ENCODE measurements around the gene SLC24A5. TPM values are rescaled to one million over a fixed set of nuclear protein-coding genes. Genes with fewer than 3 reads are reported as not detected.

The SLC24A5 gene
- total RNA-seq, 1 experiment from 2014 or later, result not detected

DNA sequence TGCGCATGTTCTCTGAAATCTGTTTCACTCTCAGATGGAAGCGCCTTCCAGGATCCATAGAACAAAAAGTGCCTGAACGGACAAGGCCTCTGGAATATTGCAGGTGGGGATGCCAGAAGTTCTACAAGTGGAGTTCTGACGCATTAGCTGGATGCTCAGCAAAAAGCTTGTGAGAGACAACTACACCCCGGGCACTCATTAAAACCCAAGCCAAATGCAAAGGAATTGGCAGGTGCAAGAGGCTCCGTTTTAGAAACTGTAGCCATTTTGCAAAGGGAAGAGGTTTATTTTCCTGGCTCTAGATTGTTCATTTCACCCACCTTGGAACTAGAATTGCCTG lies 35.2 kb upstream of the SLC24A5 start:
- Histone ChIP-seq H3K9me3 (ENCODE audit: control insufficient read depth, insufficient read depth, low read depth, low read length) (no peaks in the 10 kb centered on the region), H3K4me1 (ENCODE audit: control insufficient read depth, insufficient read depth, low read length) (no peaks in the 10 kb centered on the region), H3K36me3 (ENCODE audit: control insufficient read depth, insufficient read depth, low read length) (no peaks in the 10 kb centered on the region), H3K4me3 (ENCODE audit: low read depth in 2 of 2, low read length in 2 of 2) (no peak overlapping the region), H3K27ac (ENCODE audit: low read length) (no peak overlapping the region), H3K27me3 (ENCODE audit: control insufficient read depth, insufficient read depth, low read length) (no peaks in the 10 kb centered on the region)
- in situ Hi-C loops (cut with HindIII; ENCODE audit: low pct_unique_long_range_greater_than_20kb, low sequenced_read_pairs) (no loop called here), intact Hi-C loops (cut with micrococcal nuclease; ENCODE audit: unreplicated experiment) (no loop called here)
- DNase-seq (ENCODE audit: low read depth, low spot score) (no peak), ATAC-seq (no peak)
- POLR2A ChIA-PET, result interaction anchor here (0.7 kb wide), 1 partner anchor 21 kb away, joined by 4 read pairs; no protein-coding TSS in a partner anchor
- BruUV-seq (replicated peaks), result no TSS peak
- TF ChIP-seq SIN3A (IDR thresholded peaks at IDR 0.05; ENCODE audit: borderline replicate concordance, insufficient read depth, low read depth, low read length), result no peak
- TF ChIP-seq, protein P1, sequence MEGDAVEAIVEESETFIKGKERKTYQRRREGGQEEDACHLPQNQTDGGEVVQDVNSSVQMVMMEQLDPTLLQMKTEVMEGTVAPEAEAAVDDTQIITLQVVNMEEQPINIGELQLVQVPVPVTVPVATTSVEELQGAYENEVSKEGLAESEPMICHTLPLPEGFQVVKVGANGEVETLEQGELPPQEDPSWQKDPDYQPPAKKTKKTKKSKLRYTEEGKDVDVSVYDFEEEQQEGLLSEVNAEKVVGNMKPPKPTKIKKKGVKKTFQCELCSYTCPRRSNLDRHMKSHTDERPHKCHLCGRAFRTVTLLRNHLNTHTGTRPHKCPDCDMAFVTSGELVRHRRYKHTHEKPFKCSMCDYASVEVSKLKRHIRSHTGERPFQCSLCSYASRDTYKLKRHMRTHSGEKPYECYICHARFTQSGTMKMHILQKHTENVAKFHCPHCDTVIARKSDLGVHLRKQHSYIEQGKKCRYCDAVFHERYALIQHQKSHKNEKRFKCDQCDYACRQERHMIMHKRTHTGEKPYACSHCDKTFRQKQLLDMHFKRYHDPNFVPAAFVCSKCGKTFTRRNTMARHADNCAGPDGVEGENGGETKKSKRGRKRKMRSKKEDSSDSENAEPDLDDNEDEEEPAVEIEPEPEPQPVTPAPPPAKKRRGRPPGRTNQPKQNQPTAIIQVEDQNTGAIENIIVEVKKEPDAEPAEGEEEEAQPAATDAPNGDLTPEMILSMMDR (IDR thresholded peaks at IDR 0.05), result no peak
- TF ChIP-seq, protein P2, sequence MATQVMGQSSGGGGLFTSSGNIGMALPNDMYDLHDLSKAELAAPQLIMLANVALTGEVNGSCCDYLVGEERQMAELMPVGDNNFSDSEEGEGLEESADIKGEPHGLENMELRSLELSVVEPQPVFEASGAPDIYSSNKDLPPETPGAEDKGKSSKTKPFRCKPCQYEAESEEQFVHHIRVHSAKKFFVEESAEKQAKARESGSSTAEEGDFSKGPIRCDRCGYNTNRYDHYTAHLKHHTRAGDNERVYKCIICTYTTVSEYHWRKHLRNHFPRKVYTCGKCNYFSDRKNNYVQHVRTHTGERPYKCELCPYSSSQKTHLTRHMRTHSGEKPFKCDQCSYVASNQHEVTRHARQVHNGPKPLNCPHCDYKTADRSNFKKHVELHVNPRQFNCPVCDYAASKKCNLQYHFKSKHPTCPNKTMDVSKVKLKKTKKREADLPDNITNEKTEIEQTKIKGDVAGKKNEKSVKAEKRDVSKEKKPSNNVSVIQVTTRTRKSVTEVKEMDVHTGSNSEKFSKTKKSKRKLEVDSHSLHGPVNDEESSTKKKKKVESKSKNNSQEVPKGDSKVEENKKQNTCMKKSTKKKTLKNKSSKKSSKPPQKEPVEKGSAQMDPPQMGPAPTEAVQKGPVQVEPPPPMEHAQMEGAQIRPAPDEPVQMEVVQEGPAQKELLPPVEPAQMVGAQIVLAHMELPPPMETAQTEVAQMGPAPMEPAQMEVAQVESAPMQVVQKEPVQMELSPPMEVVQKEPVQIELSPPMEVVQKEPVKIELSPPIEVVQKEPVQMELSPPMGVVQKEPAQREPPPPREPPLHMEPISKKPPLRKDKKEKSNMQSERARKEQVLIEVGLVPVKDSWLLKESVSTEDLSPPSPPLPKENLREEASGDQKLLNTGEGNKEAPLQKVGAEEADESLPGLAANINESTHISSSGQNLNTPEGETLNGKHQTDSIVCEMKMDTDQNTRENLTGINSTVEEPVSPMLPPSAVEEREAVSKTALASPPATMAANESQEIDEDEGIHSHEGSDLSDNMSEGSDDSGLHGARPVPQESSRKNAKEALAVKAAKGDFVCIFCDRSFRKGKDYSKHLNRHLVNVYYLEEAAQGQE (IDR thresholded peaks at IDR 0.05; ENCODE audit: insufficient read depth in 1 of 2, low read depth in 2 of 2, low read length in 1 of 2), result no peak
- TF ChIP-seq TCF7L2 (IDR thresholded peaks at IDR 0.05; ENCODE audit: low read depth, low read length), result no peak
- TF ChIP-seq POLR2AphosphoS5 (IDR thresholded peaks at IDR 0.05; ENCODE audit: low read depth, low read length), result no peak
- CTCF ChIA-PET, result interaction anchor here (0.7 to 1.1 kb wide), 2 partner anchors 260 to 889 kb away, joined by 3 to 16 read pairs; no protein-coding TSS in a partner anchor

DNA sequence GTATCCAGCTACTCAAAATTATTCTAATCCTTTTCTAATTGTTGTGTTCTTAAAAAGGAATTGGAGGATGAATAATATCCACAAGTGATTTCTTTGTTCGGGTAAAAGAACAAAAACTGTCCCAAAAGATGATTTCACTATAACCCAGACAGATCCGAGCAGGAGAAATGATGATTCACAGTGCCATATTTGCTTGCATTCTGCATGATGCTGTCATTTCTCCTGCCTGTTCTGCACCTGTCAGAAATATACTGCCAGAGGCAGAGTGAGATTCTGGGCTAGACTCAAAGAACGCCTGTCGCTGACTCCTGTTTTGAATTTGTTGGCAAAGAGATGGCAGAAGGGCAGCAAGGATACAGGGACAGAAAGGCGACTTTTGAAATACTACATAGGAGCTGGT lies 34.7 kb upstream of the SLC24A5 start:
- Histone ChIP-seq H3K4me1 (ENCODE audit: control insufficient read depth, insufficient read depth, low read length) (no peaks in the 10 kb centered on the region), H3K27ac (ENCODE audit: low read length) (no peak overlapping the region), H3K36me3 (ENCODE audit: control insufficient read depth, insufficient read depth, low read length) (no peaks in the 10 kb centered on the region), H3K9me3 (ENCODE audit: control insufficient read depth, insufficient read depth, low read depth, low read length) (no peaks in the 10 kb centered on the region), H3K27me3 (ENCODE audit: control insufficient read depth, insufficient read depth, low read length) (no peaks in the 10 kb centered on the region), H3K4me3 (ENCODE audit: low read depth in 2 of 2, low read length in 2 of 2) (no peak overlapping the region)
- TF ChIP-seq TCF7L2 (IDR thresholded peaks at IDR 0.05; ENCODE audit: low read depth, low read length) (no peak), POLR2AphosphoS5 (IDR thresholded peaks at IDR 0.05; ENCODE audit: low read depth, low read length) (no peak), SIN3A (IDR thresholded peaks at IDR 0.05; ENCODE audit: borderline replicate concordance, insufficient read depth, low read depth, low read length) (no peak)
- TF ChIP-seq, protein P2 (IDR thresholded peaks at IDR 0.05; ENCODE audit: insufficient read depth in 1 of 2, low read depth in 2 of 2, low read length in 1 of 2), result no peak
- TF ChIP-seq, protein P1 (IDR thresholded peaks at IDR 0.05), result no peak
- in situ Hi-C loops (cut with HindIII; ENCODE audit: low pct_unique_long_range_greater_than_20kb, low sequenced_read_pairs), result no loop called here
- ChIA-PET CTCF (interaction anchor here (0.7 kb wide), 1 partner anchor 261 kb away, joined by 3 read pairs; no protein-coding TSS in a partner anchor), POLR2A (no interaction called here)
- DNase-seq (ENCODE audit: low read depth, low spot score) (no peak), ATAC-seq (no peak)
- intact Hi-C loops (cut with micrococcal nuclease; ENCODE audit: unreplicated experiment), result no loop called here
- BruUV-seq (replicated peaks), result no TSS peak

Data from Panc1 (cell line).